ENCODE results near the gene ARMH2. TPM values are rescaled to one million over a fixed set of nuclear protein-coding genes. Genes with fewer than 3 reads are reported as not detected.

ARMH2 gene
- total RNA-seq, 4 donors from 2014 or later: 0.84 TPM; not detected in 3

DNA sequence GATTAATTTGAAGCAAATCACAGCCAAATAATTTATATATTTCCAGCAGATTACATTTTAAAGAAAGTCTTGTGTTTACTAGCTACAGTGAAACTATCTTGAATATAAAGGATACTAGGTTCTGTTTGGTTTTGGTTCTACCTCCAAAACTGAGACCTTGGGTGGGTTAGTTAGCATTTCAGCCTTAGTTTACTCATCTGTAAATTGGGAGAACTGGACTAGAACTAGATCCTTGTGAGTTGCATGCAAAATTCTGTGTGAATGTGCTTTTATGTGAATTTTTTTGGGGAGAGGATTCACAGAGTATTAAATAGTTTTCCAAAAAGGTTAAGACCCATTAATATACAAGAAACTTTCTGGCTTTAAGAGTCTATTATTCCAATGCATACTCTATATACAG is 19.8 kb downstream of the ARMH2 start:
- TF ChIP-seq CTCF (IDR thresholded peaks at IDR 0.05): no peak
- ATAC-seq (ENCODE audit: low FRiP score): no peak
- DNase-seq (ENCODE audit: low spot score): no peak

DNA sequence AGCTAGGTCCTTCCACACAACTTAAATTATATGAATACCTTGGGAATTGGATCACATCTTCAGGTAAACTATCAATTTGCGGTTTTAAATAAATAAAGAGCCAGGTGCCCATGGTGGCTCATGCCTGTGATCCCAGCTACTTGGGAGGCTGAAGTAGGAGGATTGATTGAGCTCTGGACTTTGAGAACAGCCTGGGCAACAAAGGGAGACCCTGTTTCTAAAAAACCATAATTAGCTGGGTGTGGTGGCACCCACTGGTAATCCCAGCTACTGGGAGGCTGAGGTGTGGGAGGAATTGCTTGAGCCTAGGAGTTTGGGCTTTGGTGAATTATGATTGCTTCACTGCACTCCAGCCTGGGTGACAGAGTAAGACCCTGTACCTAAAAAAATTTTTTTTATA is 20.6 kb downstream of the ARMH2 start:
- ATAC-seq (ENCODE audit: low FRiP score): no peak
- DNase-seq (ENCODE audit: low spot score): no peak
- TF ChIP-seq CTCF (IDR thresholded peaks at IDR 0.05): no peak

DNA sequence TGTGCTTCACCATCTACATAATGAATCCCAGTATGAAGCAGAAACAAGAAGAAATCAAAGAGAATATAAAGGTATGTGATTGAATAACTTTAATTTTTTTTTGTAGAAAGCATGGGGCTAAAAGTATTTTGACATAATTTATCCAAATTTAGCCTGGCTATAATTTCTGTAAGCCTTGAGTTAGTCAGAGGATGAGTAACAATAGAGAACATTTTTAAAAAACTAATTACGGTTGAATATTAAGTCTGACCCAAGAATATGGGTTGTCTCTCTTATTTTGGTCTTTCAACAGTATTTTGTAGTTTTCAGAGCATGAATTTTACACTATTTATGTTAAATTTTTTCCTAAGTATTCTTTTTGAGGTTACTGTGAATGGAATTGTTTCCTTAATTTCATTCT is 21.5 kb downstream of the ARMH2 start:
- ATAC-seq (ENCODE audit: low FRiP score): no peak

GRCh38 chr6:24775520-24776058 is 23.1 kb downstream of the ARMH2 start:
- ATAC-seq (ENCODE audit: low FRiP score): peak; percentile 46
- TF ChIP-seq CTCF (IDR thresholded peaks at IDR 0.05): no peak
- peak; percentile 25 for DNase-seq (ENCODE audit: low spot score)

More for the DNA sequence above, 21.5 kb downstream of the ARMH2 start:
- no peak for DNase-seq (ENCODE audit: low spot score)
- no peak for TF ChIP-seq CTCF (IDR thresholded peaks at IDR 0.05)

DNA sequence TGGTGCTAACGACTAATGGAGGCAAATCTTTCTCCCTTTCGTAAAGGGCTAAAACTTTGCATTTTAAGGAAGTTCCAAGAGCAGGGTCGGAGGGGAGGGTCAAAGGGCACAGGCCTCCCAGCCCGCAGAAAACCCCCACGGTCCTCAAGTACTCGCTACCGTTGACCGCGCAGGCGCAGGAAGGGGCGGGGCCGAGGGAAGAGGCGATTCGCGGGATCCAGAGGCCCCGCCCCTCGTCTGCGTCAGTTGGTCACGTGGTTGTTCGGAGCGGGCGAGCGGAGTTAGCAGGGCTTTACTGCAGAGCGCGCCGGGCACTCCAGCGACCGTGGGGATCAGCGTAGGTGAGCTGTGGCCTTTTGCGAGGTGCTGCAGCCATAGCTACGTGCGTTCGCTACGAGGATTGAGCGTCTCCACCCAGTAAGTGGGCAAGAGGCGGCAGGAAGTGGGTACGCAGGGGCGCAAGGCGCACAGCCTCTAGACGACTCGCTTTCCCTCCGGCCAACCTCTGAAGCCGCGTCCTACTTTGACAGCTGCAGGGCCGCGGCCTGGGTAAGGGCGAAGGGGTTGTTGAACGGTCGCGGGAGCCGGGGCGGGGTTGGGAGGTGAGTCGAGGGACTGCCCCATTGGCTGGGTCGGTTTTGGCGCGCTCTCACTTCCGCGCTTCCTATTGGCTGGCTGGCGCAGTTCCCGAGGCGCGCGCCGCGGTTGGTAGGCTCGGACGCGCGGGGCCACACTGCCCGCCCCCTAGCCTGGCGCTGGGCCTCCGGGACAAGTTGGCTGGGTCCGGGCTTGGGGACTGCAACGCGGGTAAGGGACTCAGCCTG is 23.8 kb downstream of the ARMH2 start, which contains the start of gene GMNN:
TSS of gene GMNN (plus strand) at position 242 of the 824 bp plus-strand sequence. CDS start 2,310 bp downstream, outside the sequence.
- peak; percentile 98 for DNase-seq (ENCODE audit: low spot score)
- TF ChIP-seq CTCF (IDR thresholded peaks at IDR 0.05): no peak

GRCh38 chr6:24768361-24768760 is 30.4 kb downstream of the ARMH2 start:
- ATAC-seq (ENCODE audit: low FRiP score) (no peak), DNase-seq (ENCODE audit: low spot score) (no peak)
- TF ChIP-seq CTCF (IDR thresholded peaks at IDR 0.05): no peak

More for the DNA sequence above, 23.8 kb downstream of the ARMH2 start, which contains the start of gene GMNN:
- ATAC-seq (ENCODE audit: low FRiP score): peak; percentile 98
